A549 (cell line): ENCODE measurements around the gene GADD45B.

Experiments
- CHD4 ChIP-seq: fragments of 200-600 bp; sonication (generic); IDR thresholded peaks from 2 replicates; pipeline ENCODE4 v1.6.1; 2016; ENCODE audit warnings: antibody characterized with exemption, mild to moderate bottlenecking, borderline replicate concordance
- CTCF ChIP-seq: fragments of >200 bp; sonication (Bioruptor Twin); formaldehyde crosslinking; IDR thresholded peaks from 3 replicates; pipeline ENCODE4 v1.5.1; 2016
- ESRRA ChIP-seq: fragments of 150-350 bp; IDR thresholded peaks from 2 replicates; pipeline ENCODE4 v1.6.1; 2014; ENCODE audit warnings: mild to moderate bottlenecking, low read length, borderline replicate concordance
- MAZ ChIP-seq: fragments of 150-350 bp; IDR thresholded peaks from 2 replicates; pipeline ENCODE4 v1.6.1; 2014; ENCODE audit warnings: antibody characterized with exemption, low read depth, low read length, borderline replicate concordance
- NPAS2 ChIP-seq: fragments of 250-450 bp; sonication (Bioruptor Pico); IDR thresholded peaks from 2 replicates; pipeline ENCODE4 v1.8.0; 2022; ENCODE audit warnings: mild to moderate bottlenecking, moderate library complexity, borderline replicate concordance
- NR3C1 ChIP-seq: fragments of >200 bp; sonication (Bioruptor Twin); formaldehyde crosslinking; IDR thresholded peaks from 3 replicates; pipeline ENCODE4 v1.6.1; 2017
- POLR2A ChIP-seq: IDR thresholded peaks from 2 replicates; pipeline ENCODE4 v1.6.1; 2012; ENCODE audit warnings: mild to moderate bottlenecking, low read length
- RAD21 ChIP-seq, 2 experiments: fragments of >200 bp in 1 of 2; sonication (Bioruptor Twin) in 1 of 2; formaldehyde crosslinking in 1 of 2; IDR thresholded peaks in 1 of 2; conservative IDR thresholded peaks in 1 of 2; 2 replicates in 1 of 2; 3 replicates in 1 of 2; pipeline ENCODE4 v1.6.1; 2012 to 2018; ENCODE audit warnings: inconsistent platforms in 1 of 2
- RCOR1 ChIP-seq: fragments of 150-350 bp; IDR thresholded peaks from 2 replicates; pipeline ENCODE4 v1.6.1; 2014; ENCODE audit warnings: antibody characterized with exemption, low read length, low read depth
- RNF2 ChIP-seq: fragments of 200-600 bp; sonication (generic); IDR thresholded peaks from 2 replicates; pipeline ENCODE4 v1.6.1; 2016; ENCODE audit warnings: low read depth, mild to moderate bottlenecking, antibody characterized with exemption, moderate library complexity, borderline replicate concordance
- USF2 ChIP-seq: fragments of 450-650 bp; IDR thresholded peaks from 2 replicates; pipeline ENCODE4 v1.6.1; 2014; ENCODE audit warnings: antibody characterized with exemption
- ZSCAN20 ChIP-seq: fragments of 250-450 bp; sonication (Bioruptor Pico); IDR thresholded peaks from 2 replicates; pipeline ENCODE4 v1.8.0; 2022; ENCODE audit warnings: mild to moderate bottlenecking, moderate library complexity
- TF ChIP-seq, protein P1 (sequence below): fragments of 150-350 bp; IDR thresholded peaks from 2 replicates; pipeline ENCODE4 v1.6.1; 2014; ENCODE audit warnings: low read depth, mild to moderate bottlenecking, low read length

- TF ChIP-seq RAD21 (conservative IDR thresholded peaks at IDR 0.05 in 1 of 2, IDR thresholded peaks at IDR 0.05 in 1 of 2) (no peak), CTCF (no peak), RCOR1 (no peak), POLR2A (no peak), RNF2 (no peak), ZSCAN20 (no peak), ESRRA (no peak), CHD4 (no peak), NPAS2 (CRISPR knock-in tag) (no peak), USF2 (no peak), NR3C1 (no peak), MAZ (no peak)
- TF ChIP-seq, protein P1, sequence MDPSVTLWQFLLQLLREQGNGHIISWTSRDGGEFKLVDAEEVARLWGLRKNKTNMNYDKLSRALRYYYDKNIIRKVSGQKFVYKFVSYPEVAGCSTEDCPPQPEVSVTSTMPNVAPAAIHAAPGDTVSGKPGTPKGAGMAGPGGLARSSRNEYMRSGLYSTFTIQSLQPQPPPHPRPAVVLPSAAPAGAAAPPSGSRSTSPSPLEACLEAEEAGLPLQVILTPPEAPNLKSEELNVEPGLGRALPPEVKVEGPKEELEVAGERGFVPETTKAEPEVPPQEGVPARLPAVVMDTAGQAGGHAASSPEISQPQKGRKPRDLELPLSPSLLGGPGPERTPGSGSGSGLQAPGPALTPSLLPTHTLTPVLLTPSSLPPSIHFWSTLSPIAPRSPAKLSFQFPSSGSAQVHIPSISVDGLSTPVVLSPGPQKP = no peak
Measured at GRCh38 chr19:2500156-2500555, 24.2 kb downstream of the GADD45B start.
